Activated naive CD4-positive, alpha-beta T cell (primary cell): ENCODE results near the gene PCSK5.
"Not testable (repeated sequence)": the region's sequence is repeated elsewhere in the genome, so short reads cannot be mapped to it uniquely, and the experiment has no call there.

Experiments
- DNase-seq, 4 experiments: peaks; one replicate each; lab custom pipeline; 2025; lab: John Stamatoyannopoulos, UW

The PCSK5 gene

DNA sequence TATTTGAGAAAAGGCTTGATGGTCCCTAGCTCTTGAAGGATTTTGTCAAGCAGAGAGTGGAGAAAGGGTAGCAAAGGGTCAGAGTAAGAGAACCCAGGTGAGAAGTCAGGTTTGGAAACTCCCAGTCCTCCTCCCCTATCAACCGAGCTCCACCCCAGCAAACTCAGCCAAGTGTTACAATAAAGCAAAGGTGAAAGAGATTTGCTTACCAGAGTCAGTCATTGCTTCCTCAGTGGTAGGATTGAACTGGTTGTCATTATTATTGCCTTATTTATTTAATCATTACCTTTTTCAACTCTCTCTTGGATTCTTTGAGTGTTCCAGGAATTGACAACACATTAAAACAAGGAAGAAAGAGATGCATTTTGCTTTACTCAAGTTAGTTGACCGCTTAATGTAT lies 423.3 kb downstream of the PCSK5 start:
- no peak for DNase-seq

DNA sequence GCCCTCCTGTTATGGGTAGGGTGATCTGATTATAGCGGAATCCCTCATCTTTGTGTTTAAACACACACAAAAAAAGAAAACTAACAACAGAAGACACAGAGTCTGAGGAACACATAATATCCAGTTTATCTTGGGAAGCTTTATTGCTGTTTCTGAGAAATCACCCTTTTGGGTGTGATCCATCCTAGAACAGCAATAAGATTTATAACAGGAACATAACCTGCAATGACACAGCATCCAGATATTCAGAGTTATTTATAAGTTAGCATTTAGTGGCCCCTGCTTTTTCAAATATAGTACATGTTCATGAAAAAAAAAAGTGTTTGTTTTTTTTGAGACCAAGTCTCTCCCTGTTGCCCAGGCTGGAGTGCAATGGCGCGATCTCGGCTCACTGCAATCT lies 423.8 kb downstream of the PCSK5 start:
- DNase-seq = no peak

DNA sequence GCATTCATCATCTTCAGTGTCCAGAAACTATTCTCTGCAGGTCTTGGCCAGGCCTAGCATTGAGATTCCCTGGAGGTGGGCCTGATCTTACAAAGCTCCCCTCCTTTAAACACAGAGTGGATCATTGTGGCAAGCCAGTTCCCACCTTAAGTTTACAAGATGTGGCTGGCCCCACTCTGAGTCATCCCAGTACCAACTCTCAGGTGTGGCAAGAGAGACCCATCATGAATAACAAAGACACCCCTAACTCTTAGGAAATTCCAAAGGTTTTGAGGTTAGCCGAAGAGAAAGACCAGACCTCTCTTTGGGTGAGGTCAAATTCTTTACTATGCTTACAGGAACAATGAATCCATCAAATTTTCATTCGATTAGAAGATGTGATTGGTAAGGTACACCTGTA lies 425.6 kb downstream of the PCSK5 start:
- no peak for DNase-seq

DNA sequence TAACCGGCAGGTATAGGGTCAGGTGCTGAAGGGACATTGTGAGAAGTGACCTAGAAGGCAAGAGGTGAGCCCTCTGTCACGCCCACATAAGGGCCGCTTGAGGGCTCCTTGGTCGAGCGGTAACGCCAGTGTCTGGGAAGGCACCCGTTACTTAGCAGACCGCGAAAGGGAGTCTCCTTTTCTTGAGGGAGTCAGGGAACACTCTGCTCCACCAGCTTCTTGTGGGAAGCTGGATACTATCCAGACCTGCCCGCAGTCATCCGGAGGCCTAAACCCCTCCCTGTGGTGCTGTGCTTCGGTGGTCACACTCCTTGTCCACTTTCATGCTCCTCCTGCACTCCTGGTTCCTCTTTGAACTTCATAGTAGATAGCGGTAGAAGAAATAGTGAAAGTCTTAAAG lies 429.0 kb downstream of the PCSK5 start:
- not testable (repeated sequence) for DNase-seq

DNA sequence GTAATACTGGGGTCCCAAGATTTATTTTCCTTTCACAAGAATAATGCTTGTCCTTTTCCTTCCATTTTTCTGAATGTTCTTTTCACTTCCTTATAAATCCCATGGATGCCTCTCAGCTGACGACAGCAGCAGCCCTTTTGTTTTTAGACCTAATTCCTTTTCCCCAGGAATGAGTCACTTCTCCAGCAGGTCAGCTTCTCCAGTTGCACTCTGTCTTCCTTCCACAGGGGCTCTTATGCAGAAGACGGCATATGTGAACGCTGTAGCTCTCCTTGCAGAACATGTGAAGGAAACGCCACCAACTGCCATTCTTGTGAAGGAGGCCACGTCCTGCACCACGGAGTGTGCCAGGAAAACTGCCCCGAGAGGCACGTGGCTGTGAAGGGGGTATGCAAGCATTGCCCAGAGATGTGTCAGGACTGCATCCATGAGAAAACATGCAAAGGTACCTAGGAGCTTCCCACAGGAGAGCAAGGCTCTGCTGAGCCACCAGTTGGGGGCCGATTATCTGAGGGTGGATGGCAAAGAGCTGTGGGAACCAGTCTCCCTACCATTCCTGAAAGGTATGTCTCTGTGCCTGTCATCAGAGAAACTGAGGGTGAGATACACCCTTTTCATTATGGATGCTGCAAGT lies 430.8 kb downstream of the PCSK5 start:
- DNase-seq = no peak

DNA sequence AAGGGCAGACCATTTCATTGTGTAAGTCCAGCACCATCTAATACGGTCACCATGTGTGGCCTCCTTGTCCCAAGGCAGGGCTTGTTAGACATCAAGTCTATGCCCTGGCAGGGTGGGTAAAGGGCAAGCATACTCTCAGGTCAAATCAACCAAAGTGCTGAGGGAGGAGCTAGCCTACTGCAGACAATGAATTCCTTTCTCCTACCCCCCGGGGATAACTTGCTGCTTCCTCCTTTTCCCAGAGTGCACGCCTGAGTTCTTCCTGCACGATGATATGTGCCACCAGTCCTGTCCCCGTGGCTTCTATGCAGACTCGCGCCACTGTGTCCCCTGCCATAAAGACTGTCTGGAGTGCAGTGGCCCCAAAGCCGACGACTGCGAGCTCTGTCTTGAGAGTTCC lies 432.3 kb downstream of the PCSK5 start:
- no peak for DNase-seq

DNA sequence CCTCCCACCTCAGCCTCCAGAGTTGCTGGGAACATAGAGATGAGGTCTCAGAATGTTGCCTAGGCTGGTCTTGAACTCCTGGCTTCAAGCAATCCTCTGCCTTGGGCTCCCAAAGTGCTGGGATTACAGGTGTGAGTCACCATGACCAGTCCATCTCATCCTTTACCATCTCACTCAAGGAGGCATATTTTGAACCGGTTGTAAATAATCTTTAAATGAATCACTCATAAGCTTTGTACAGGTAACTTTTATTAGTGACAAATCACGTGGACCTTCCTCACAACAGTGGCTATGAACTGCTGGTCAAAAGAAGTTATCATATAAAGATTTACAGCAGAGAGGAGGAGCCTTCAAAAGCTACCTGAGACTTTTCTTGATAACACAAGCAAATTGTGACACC lies 433.0 kb downstream of the PCSK5 start:
- no peak for DNase-seq

DNA sequence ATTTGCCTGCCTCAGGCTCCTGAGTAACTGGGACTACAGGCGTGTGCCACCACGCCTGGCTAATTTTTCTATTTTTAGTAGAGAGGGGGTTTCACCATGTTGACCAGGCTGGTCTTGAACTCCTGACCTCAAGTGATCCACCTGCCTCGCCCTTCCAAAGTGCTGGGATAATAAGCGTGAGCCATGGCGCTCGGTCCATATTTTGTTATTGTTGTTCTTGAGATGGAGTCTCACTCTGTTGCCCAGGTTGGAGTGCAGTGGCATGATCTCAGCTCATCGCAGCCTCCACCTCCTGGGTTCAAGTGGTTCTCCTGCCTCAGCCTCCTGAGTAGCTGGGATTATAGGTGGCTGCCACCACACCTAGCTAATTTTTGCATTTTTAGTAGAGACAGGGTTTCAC lies 433.6 kb downstream of the PCSK5 start:
- not testable (repeated sequence) for DNase-seq

DNA sequence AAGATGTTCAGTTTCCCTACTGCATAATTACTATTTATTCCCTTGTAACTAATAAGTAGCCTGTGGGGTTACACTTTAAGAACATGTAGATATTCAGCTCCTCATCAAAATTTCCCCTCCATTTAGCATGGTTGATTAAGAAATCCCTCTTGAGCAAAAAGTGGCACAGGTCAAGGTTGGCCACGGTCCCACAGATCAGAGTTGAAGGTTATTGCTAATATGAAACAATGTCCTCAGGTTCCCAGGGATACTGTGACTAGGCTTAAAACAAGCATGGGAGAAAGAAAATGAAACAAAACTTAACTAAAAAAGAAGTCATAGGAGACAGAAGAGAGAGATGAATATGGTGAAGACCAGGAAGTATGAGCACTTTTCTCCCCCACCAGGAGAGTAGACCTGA lies 439.6 kb downstream of the PCSK5 start:
- DNase-seq = no peak

DNA sequence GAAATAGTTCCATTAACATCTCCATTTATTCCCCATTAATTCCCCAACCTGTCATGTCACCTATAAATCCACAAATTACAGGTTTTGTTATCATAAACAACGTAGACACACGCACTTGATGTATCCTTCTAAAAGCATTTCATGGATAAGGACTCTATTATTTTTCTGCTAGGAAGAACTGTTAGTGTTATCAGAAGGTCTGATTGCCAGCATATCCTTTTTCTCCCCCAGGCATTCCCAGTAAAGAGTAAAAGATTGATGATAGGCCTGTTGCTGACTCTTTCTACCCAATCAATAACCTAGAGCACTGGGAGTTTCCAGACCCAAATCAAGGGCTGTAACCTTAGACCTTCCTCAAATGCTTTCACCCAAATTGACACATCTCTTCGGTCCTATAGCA lies 442.9 kb downstream of the PCSK5 start:
- DNase-seq = no peak

DNA sequence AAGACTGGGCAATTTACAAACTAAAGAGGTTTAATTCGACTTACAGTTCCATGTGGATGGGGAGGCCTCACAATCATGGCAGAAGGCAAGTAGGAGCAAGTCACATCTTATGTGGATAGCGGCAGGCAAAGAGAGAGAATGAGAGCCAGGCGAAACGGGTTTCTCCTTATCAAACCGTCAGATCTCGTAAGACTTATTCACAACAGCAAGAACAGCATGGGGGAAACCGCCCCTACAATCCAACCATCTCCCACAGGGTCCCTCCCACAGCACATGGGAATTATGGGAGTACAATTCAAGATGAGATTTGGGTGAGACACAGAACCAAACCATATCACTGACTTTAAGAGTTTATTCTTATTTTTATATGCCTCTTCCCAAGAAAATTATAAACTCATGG lies 443.5 kb downstream of the PCSK5 start:
- DNase-seq = no peak

DNA sequence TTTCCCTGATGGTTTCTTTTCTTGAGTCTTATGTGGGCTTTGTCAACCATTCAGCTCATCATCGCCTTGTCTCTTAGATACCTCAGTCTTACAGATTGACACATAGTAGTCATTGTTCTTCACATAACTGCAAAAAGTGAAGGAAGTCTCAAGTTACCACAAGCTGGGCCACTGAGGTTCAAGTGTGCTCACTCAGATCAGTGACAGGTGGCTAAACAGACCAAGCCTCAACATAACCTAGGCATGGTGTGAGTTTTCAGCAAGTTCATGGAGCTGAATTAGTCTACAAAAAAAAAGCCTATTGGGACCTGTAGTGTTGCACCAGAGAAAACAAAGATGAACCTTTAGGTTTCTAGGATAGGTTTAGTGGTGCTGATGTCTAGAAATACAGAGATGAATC lies 445.6 kb downstream of the PCSK5 start:
- no peak for DNase-seq

DNA sequence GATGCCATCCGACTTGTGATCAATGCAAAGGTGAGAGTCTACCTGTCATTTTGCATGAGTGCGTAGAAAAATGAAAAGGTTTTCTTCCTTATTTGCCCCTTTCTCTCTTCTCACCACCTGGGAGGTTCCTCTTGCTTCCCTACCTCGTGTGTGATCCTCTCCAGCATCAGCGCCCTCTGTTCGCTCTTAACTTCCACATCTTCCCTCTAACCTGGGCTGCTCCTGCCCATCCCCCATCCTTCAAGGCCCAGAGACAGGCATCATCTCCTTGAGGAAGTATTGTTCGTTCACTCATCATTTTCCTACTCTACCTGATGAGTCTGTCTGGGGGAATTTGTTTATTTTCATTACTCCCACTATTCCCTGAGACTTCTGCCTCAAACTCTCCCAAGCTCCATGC lies 447.9 kb downstream of the PCSK5 start:
- DNase-seq = no peak

DNA sequence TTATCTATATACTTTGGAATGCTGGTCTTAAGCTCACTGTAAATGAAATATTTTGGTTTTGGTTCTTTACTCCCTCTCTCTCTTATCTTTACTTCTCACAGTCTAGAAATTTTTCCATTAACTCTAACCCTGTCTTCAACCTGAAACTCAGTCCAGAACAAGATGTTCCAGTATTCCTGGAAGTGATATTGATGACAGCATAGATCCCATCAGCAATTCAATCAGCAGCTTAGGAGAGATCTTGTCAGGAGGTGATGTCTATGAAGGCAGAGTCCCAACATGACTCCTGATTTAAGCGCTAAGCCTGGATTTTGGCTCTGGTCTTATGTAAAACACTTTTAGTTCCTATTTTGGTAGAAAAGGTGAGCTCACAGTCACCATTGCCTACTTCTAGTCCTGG lies 451.1 kb downstream of the PCSK5 start:
- DNase-seq = no peak

DNA sequence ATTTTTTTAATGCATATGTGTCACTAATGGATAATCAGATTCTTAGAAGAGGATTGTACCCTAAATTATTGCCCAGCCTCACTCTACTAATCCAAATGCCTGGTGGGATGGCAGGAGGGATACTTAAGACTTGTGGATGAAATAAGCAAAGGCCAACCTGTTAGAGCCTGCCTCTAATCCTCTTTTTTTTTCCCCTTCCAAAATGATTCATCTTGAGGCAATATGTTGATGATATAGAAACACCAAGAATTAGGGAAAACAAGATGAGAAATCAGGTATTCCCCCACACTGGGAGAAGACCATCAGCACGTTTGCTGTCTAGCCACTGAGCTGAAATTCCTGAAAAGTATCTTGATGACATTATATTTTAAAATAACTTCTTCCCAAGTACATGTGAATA lies 451.7 kb downstream of the PCSK5 start:
- DNase-seq = no peak

DNA sequence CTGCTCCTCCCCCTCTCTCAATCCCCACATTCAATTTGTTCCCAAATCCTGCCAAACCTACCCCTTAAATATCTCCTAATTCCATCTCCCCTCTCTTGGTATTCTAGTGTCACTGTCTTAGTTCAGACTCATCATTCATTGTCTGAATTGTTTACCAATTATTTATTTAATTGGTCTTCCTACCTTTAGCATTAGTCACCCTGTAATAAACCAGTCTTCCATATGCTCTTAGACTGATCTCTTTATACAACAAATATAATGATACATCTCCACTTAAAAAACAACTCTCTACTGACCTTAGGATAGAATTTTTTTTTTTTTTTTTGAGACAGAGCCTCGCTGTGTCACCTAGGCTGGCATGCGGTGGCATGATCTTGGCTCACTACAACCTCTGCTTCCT lies 452.4 kb downstream of the PCSK5 start:
- DNase-seq = no peak

DNA sequence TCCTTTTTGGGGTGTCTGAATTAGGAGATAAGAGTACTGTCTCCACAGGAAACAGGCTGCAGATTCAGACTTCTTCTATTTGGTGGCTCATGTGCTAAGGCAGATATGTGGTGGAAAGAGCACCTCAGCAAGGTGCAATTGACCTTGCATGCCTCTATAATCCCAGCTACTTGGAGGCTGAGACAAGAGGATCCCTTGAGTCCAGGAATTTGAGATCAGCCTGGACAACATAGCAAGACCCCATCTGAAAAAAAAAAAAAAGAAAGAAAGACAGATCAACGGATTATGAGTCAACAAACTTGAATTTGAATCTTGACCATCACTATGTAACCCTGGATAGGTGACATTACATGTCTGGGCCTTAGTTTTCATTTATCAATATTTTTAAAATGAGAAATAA lies 459.4 kb downstream of the PCSK5 start:
- DNase-seq = no peak

DNA sequence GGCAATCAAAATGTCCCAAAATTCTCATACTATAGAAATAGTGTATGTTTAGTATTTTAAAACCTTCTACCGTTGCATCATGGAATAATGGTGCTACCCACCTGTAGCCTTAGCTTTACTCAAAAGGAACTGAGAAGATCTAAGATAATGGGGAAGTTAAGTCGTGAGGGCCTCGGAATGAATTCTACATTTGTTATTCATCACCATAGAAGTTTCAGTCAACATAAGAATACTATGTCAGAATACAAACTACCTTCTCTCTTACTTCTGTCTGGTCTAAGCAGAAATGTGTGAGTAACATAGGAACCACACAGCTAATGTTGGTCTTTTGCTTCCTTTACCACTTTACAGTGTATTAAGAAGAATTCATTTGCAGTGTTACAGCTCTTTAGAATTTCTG lies 460.5 kb downstream of the PCSK5 start:
- no peak for DNase-seq

DNA sequence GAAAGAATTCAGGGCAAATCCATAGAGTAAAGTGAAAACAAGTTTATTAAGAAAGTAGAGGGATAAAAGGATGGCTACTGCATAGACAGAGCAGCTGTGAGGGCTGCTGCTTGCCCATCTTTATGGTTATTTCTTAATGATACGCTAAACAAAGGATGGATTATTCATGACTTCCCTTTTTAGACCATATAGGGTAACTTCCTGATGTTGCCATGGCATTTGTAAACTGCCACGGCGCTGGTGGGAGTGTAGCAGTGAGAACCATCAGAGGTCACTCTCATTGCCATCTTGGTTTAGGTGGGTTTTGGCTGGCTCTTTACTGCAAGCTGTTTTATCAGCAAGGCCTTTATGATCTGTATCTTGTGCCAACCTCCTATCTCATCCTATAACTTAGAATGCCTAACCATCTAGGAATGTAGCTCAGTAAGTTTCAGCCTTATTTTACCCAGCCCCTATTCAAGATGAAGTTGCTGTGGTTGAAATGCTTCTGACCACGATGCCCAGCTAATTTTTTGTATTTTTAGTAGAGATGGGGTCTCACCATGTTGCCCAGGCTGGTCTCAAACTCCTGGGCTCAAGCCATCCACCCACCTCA lies 461.6 kb downstream of the PCSK5 start:
- no peak for DNase-seq

DNA sequence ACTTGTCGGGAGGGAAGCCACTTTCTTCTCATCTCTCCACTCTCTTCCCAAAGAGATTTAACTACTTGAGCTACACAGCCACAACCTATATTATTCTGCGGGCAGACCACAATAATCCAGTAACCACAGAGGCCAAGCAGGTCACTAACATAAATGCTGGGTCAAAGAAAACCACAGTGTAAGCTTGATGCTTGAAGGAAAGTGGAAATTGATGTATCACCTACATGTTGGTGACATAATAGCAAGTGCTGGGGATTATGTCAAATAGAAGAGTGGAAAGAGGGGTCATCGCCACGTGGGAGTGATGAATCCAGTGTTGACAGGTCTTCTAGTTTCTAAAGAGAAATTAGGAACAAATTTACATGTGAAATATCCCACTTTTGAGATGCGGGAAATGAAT lies 462.8 kb downstream of the PCSK5 start:
- DNase-seq = no peak

DNA sequence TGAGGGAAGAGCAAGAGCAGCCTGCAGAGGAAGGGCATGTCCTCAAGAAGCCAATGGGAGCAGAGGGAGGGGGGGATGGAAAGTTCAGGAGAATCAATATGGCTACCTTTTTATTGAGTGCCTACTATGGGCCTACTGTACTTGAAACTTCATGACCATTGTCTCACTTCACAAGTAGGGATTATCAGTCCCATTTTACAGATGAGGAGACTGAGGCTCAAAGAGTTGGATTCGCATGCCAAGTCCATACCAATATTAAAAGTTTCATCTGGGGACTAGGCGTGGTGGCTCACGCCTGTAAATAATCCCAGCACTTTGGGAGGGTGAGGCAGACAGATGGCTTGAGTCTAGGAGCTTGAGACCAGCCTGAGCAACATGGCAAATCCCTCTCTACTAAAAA lies 463.7 kb downstream of the PCSK5 start:
- no peak for DNase-seq

DNA sequence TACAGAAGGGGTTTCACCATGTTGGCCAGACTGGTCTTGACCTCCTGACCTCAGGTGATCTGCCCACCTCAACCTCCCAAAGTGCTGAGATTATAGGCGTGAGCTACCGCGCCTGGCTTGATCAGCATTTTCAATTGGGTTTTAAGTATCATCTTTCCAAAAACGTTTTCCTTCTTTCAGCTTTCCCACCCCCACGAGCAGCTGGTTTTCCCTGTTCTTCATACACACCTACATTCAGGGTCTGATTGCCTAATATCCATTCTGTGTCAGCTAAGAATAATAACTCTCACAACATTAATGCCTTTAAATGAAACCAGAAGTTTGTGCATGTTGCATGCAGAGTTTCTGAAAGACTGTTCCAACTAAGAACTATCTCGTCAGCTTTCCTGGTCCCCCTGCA lies 465.4 kb downstream of the PCSK5 start:
- DNase-seq = no peak

DNA sequence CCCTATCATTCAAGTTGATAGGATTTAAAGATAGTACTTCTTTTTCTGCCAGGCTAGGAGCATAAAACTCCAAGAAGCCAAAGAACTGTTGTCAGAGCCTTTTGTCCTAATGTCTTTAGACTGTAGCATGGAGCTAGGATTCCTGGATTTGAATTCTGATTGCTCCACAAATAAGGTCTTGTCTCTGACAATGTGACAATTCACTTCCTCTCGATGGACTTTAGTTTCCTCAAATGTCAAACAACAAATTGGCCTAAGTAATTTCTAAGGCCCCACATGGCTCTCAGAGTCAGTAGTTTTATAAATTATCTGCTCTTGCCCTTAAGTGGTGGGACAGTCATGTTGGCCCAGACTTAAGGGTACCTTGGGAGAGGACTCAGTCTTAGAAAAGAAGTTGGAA lies 467.1 kb downstream of the PCSK5 start:
- DNase-seq = no peak

DNA sequence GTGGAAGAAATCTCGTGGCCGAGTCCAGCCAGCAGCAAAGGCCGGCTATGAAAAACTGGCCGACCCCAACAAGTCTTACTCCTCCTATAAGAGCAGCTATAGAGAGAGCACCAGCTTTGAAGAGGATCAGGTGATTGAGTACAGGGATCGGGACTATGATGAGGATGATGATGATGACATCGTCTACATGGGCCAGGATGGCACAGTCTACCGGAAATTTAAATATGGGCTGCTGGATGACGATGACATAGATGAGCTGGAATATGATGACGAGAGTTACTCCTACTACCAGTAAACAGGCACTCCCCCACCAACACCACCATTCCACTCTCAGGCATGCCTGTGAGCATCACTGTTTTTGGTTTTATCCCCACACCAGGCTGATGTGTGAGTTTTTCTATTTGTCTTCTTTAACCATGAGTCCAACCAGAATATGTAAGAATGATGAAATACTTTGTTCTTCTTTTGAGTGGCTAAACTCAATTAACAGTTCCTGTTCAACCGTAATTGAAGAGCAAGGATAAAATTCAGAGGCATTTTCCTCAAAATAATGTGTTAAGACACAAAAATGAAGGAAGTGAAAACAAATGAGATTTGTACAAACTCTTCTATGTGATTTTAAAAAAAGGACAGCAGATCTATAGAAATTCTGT lies 468.3 kb downstream of the PCSK5 start:
- DNase-seq = no peak
